ENCODE data around the gene NPAS4.
"Not testable (repeated sequence)": the region's sequence is repeated elsewhere in the genome, so short reads cannot be mapped to it uniquely, and the experiment has no call there.

NPAS4 gene

DNA sequence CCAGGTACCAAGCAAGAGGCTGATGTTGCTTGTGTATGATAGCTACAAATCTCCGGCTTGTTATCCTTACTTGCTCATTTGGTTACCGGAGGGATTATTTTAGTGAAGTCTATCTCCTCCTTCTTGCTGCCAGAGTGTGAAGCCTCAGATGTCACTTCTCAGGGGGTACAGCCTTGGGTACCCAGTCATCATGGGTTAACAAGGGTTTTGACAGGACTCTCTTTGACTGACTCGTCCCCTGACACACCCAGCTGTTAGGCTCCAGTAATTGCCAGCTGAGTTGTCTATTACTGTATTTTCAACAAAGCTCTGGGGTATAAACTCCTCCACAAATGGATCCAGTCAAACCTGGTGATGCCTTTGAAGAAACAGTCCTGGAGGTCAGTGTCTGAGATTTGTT lies 34.0 kb downstream of the NPAS4 start:
- H3K9ac ChIP-seq = no peak overlapping the region
- peak overlapping the region; percentile 45 for H2AFZ ChIP-seq
- H3K27me3 ChIP-seq (ENCODE audit: control insufficient read depth, insufficient read depth, low read length) = no peaks in the 10 kb centered on the region
- no peaks in the 10 kb centered on the region for H3K9me3 ChIP-seq (ENCODE audit: control insufficient read depth, low read length)
- H3K27ac ChIP-seq = peak overlapping the region; percentile 68
- TF ChIP-seq CTCF (IDR thresholded peaks at IDR 0.05) = no peak
- peaks cover 3% of the 10 kb centered on the region for H3K4me1 ChIP-seq
- H3K36me3 ChIP-seq (ENCODE audit: control insufficient read depth, insufficient read depth, low read length) = no peaks in the 10 kb centered on the region
- H3K4me2 ChIP-seq (ENCODE audit: low read length) = no peak overlapping the region
- no peaks in the 10 kb centered on the region for H3K79me2 ChIP-seq
- no peak overlapping the region for H3K4me3 ChIP-seq (ENCODE audit: low read depth, low read length)

DNA sequence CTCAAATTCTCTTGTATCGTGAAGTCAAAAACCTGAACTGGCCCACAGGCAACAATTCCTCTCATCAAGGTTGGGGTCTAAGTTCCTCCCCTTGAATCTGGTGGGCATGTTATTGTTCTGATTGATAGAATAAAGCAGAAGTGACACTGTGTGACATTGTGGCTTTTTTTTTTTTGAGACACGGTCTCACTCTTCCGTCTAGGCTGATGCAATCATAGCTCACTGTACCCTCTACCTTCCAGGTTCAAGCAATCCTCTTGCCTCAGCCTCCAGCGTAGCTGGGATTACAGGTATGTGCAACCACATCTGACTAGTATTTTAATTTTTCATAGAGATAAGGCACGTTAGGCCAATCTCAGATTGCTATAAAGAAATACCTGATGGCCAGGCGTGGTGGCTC lies 37.0 kb downstream of the NPAS4 start:
- Histone ChIP-seq H3K4me3 (ENCODE audit: low read depth, low read length) (no peak overlapping the region), H3K79me2 (no peaks in the 10 kb centered on the region), H3K36me3 (ENCODE audit: control insufficient read depth, insufficient read depth, low read length) (no peaks in the 10 kb centered on the region), H3K27me3 (ENCODE audit: control insufficient read depth, insufficient read depth, low read length) (no peaks in the 10 kb centered on the region), H3K4me2 (ENCODE audit: low read length) (no peak overlapping the region), H3K9me3 (ENCODE audit: control insufficient read depth, low read length) (no peaks in the 10 kb centered on the region), H3K27ac (no peak overlapping the region), H3K9ac (no peak overlapping the region), H2AFZ (no peak overlapping the region), H3K4me1 (peaks cover 3% of the 10 kb centered on the region)
- no peak for TF ChIP-seq CTCF (IDR thresholded peaks at IDR 0.05)

- Histone ChIP-seq H2AFZ (no peak overlapping the region), H3K27me3 (ENCODE audit: control insufficient read depth, insufficient read depth, low read length) (no peaks in the 10 kb centered on the region), H3K79me2 (no peaks in the 10 kb centered on the region), H3K4me3 (ENCODE audit: low read depth, low read length) (no peak overlapping the region), H3K9me3 (ENCODE audit: control insufficient read depth, low read length) (no peaks in the 10 kb centered on the region), H3K9ac (no peak overlapping the region), H3K4me2 (ENCODE audit: low read length) (no peak overlapping the region), H3K27ac (no peak overlapping the region), H3K4me1 (no peaks in the 10 kb centered on the region), H3K36me3 (ENCODE audit: control insufficient read depth, insufficient read depth, low read length) (no peaks in the 10 kb centered on the region)
- no peak for TF ChIP-seq CTCF (IDR thresholded peaks at IDR 0.05)
These were observed 38.4 kb downstream of the NPAS4 start for GRCh38 chr11:66459138-66459778.

- Histone ChIP-seq H3K79me2 (no peaks in the 10 kb centered on the region), H3K9me3 (ENCODE audit: control insufficient read depth, low read length) (no peaks in the 10 kb centered on the region), H2AFZ (no peak overlapping the region), H3K9ac (no peak overlapping the region), H3K36me3 (ENCODE audit: control insufficient read depth, insufficient read depth, low read length) (no peaks in the 10 kb centered on the region), H3K27me3 (ENCODE audit: control insufficient read depth, insufficient read depth, low read length) (no peaks in the 10 kb centered on the region), H3K4me2 (ENCODE audit: low read length) (no peak overlapping the region), H3K4me1 (no peaks in the 10 kb centered on the region), H3K4me3 (ENCODE audit: low read depth, low read length) (no peak overlapping the region), H3K27ac (no peak overlapping the region)
- no peak for TF ChIP-seq CTCF (IDR thresholded peaks at IDR 0.05)
These were observed 41.2 kb downstream of the NPAS4 start for GRCh38 chr11:66462010-66462409.

DNA sequence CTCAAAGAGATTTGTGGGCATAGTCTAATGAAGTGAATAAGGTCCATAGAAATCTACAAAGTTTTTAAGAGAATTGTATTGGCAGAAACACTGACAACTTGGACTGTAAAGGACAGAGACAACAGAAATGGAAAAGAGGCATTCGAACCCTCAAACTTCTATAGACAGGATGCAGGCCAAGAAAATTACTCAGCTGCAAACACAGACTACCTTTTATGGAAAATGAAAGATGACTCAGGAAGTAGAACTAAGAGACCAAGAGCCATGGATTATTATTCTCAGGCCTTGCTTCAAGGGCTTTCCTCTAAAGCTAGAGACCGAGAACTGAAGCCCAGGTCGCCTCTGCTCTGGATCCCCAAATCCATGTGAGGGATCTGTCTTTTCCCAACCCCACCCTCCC lies 42.1 kb downstream of the NPAS4 start:
- H3K4me1 ChIP-seq = peaks cover 6% of the 10 kb centered on the region
- H3K9me3 ChIP-seq (ENCODE audit: control insufficient read depth, low read length) = no peaks in the 10 kb centered on the region
- no peak overlapping the region for H3K27ac ChIP-seq
- no peaks in the 10 kb centered on the region for H3K36me3 ChIP-seq (ENCODE audit: control insufficient read depth, insufficient read depth, low read length)
- H2AFZ ChIP-seq = no peak overlapping the region
- peaks cover 2% of the 10 kb centered on the region for H3K79me2 ChIP-seq
- TF ChIP-seq CTCF (IDR thresholded peaks at IDR 0.05) = no peak
- no peak overlapping the region for H3K9ac ChIP-seq
- no peak overlapping the region for H3K4me2 ChIP-seq (ENCODE audit: low read length)
- H3K4me3 ChIP-seq (ENCODE audit: low read depth, low read length) = no peak overlapping the region
- no peaks in the 10 kb centered on the region for H3K27me3 ChIP-seq (ENCODE audit: control insufficient read depth, insufficient read depth, low read length)

GRCh38 chr11:66464116-66464515 lies 43.3 kb downstream of the NPAS4 start:
- H3K36me3 ChIP-seq (ENCODE audit: control insufficient read depth, insufficient read depth, low read length); H3K4me2 ChIP-seq (ENCODE audit: low read length); H3K27ac ChIP-seq; H3K9me3 ChIP-seq (ENCODE audit: control insufficient read depth, low read length); H2AFZ ChIP-seq; H3K9ac ChIP-seq; H3K79me2 ChIP-seq; H3K4me3 ChIP-seq (ENCODE audit: low read depth, low read length); H3K4me1 ChIP-seq; H3K27me3 ChIP-seq (ENCODE audit: control insufficient read depth, insufficient read depth, low read length): not testable (repeated sequence)
